Thyroid gland (tissue), 4 donors: ENCODE data around the gene TMEM222. TPM values are rescaled to one million over a fixed set of nuclear protein-coding genes. Genes with fewer than 3 reads are reported as not detected.

Source experiments
- DNase-seq, 2 donors: peaks; one replicate each; pipeline ENCODE4 v3.0.0-alpha.2; 2019
- H3K27ac ChIP-seq, 3 donors: fragments of 200-600 bp; sonication (generic); 1 replicate in 2 of 3; 2 replicates in 1 of 3; pipeline ENCODE4 v1.5.1; 2016 to 2019; ENCODE audit warnings: mild to moderate bottlenecking in 1 of 3, moderate library complexity in 1 of 3
- H3K27me3 ChIP-seq: fragments of 200-600 bp; sonication (generic); one replicate; pipeline ENCODE4 v1.5.1; 2019
- H3K36me3 ChIP-seq, 2 donors: fragments of 200-600 bp; sonication (generic); one replicate each; pipeline ENCODE4 v1.5.1; 2016 to 2019
- H3K4me1 ChIP-seq, 2 donors: fragments of 200-600 bp; sonication (generic); one replicate each; pipeline ENCODE4 v1.5.1; 2017 to 2019
- H3K4me3 ChIP-seq, 3 donors: fragments of 200-600 bp; sonication (generic); replicated peaks in 1 of 3; 1 replicate in 2 of 3; 2 replicates in 1 of 3; pipeline ENCODE4 v1.5.1; 2016; ENCODE audit warnings: mild to moderate bottlenecking in 1 of 3
- H3K9me3 ChIP-seq: fragments of 200-600 bp; sonication (generic); one replicate; pipeline ENCODE4 v1.5.1; 2017
- POLR2A ChIP-seq, 2 donors: fragments of 450-650 bp; IDR thresholded peaks; one replicate each; pipeline ENCODE4 v1.6.1; 2017; ENCODE audit warnings: antibody characterized with exemption in 2 of 2, mild to moderate bottlenecking in 2 of 2, moderate library complexity in 1 of 2
- WGBS, 2 donors: methylation state at CpG; one replicate each; pipeline ENCODE4 v1.1.5; 2017; 5-methylcytosine and 5-hydroxymethylcytosine counted together
- intact Hi-C: fragments of 100-400 bp; cut with DNase I; formaldehyde crosslinking; loops from one replicate; pipeline ENCODE4 v1.15.1; 2023
- total RNA-seq, 4 donors: library from RNA; depleted of rRNA; stranded (reverse); fragments of >200 nt; gene quantifications; one replicate each; pipeline ENCODE4 v1.2.3, GENCODE V29; 2016
- TF ChIP-seq, protein P1 (sequence below), 6 experiments: fragments of 200-600 bp in 3 of 6; fragments of 450-650 bp in 3 of 6; sonication (generic) in 3 of 6; IDR thresholded peaks; one replicate each; pipeline ENCODE4 v1.5.1; 2016 to 2019; ENCODE audit warnings: antibody characterized with exemption in 6 of 6, mild to moderate bottlenecking in 2 of 6, inconsistent platforms in 1 of 6, moderate library complexity in 1 of 6

Gene TMEM222
- total RNA-seq, 4 donors from 2014 or later: 22.7 to 46.0 (median 30.9) TPM

DNA sequence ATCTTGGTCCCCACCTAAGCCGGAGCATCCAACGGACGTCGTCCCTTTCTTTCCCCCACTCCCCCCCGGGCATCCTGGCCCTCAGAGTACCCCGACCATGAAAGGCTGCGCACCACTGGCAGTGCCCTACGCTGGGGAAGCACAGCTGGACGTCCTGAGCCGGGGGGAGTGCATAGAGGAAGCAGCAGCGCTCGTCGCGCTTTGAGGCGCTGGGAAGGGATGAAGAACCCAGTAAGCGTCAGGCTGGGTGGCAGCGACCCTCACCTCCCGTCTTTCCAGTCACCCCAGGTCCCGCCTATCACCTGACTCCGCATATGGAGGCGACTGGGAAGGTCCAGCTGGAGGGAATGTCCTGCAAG, 39.1 kb downstream of the TMEM222 start:
- 84 to 93% methylated on average over 14 to 21 of the region's 21 CpGs for WGBS, 2 donors
- H3K9me3 ChIP-seq: no peaks in the 10 kb centered on the region
- intact Hi-C loops: no loop called here
- peaks cover 24 to 48% of the 10 kb centered on the region in 2 donors for H3K36me3 ChIP-seq
- H3K4me1 ChIP-seq: peaks cover 0 to 13% of the 10 kb centered on the region in 2 donors
- no peak overlapping the region for H3K27ac ChIP-seq
- TF ChIP-seq, protein P1, sequence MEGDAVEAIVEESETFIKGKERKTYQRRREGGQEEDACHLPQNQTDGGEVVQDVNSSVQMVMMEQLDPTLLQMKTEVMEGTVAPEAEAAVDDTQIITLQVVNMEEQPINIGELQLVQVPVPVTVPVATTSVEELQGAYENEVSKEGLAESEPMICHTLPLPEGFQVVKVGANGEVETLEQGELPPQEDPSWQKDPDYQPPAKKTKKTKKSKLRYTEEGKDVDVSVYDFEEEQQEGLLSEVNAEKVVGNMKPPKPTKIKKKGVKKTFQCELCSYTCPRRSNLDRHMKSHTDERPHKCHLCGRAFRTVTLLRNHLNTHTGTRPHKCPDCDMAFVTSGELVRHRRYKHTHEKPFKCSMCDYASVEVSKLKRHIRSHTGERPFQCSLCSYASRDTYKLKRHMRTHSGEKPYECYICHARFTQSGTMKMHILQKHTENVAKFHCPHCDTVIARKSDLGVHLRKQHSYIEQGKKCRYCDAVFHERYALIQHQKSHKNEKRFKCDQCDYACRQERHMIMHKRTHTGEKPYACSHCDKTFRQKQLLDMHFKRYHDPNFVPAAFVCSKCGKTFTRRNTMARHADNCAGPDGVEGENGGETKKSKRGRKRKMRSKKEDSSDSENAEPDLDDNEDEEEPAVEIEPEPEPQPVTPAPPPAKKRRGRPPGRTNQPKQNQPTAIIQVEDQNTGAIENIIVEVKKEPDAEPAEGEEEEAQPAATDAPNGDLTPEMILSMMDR (IDR thresholded peaks at IDR 0.05): no peak
- no peak for TF ChIP-seq POLR2A (IDR thresholded peaks at IDR 0.05)
- DNase-seq: no peak
- no peak overlapping the region for H3K4me3 ChIP-seq
- H3K27me3 ChIP-seq: no peaks in the 10 kb centered on the region

DNA sequence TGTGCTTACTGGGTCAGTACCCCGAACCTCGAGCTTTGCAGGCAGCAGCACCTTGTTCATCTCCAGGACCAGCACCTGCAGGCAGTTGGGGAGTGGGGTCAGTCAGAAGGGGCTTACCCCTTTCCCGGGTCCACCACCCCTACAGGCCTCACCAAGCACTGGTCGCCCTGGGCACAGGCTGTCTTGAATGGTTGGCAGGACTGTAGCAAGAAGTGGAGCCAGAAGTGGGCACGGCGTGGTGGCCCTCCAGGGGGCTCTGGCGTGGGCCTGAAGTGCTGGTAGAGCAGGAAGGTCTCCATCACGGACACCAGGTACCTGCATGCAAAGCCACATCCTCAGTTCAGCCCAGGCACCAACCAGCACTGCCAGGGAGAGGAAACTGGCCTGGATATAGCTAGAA, 39.6 kb downstream of the TMEM222 start:
- WGBS, 2 donors: 88 to 96% methylated on average over 3 to 4 of the region's 8 CpGs
- TF ChIP-seq, protein P1 (IDR thresholded peaks at IDR 0.05): no peak
- no peak for TF ChIP-seq POLR2A (IDR thresholded peaks at IDR 0.05)

DNA sequence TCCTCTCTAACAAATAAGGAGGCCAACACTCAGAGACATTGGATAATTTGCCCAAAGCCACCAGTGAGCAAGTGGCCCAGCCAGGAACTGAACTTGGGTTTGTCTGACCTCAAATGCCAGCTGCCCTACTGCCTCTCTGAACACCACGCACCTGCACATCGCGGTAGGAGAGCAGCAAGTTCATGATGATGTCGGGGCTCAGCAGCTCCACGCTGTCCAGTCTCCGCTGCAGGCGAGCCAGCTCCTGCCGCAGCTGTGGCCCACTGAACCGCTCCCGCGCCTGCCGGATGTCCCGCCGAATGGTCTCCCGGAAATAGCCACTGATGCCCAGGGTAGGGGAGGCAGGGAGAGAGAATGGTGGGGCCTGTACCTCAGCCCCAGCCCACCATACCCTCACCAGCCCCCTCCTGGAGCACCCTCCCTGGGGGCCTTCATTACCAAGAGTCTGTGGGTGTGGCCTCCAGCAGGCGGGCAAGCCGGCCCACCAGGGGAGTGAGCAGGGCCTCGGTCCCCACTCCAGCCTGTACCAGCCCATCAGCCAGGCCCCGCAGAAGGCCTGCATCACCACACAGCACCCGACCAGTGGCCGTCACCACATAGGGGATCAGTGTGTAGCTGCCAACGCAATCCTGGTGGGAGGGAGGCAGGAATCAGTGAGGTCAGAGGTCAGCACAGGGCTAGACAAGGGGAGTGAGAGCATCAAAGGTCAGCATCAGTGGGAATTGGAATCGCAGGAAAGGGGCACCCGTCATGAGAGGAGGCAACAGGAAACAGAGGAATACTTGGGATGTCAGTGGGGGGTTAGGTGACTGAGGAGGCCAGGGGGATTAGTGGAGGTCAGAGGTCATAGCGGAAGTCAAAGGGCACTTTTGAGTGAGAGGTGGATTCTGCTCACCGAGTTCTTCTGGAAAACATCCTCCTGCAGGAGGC, 42.1 kb downstream of the TMEM222 start:
- intact Hi-C loops: no loop called here
- Histone ChIP-seq H3K4me1 (peaks cover 5 to 20% of the 10 kb centered on the region in 2 donors), H3K4me3 (no peak overlapping the region), H3K27ac (no peak overlapping the region), H3K36me3 (peaks cover 15 to 37% of the 10 kb centered on the region in 2 donors), H3K27me3 (no peaks in the 10 kb centered on the region), H3K9me3 (no peaks in the 10 kb centered on the region)
- no peak for TF ChIP-seq POLR2A (IDR thresholded peaks at IDR 0.05)
- TF ChIP-seq, protein P1 (IDR thresholded peaks at IDR 0.05): no peak
- 90 to 92% methylated on average over 22 to 23 of the region's 26 CpGs for WGBS, 2 donors
- no peak for DNase-seq

More for the DNA sequence above, 39.6 kb downstream of the TMEM222 start:
- no peaks in the 10 kb centered on the region for H3K27me3 ChIP-seq
- DNase-seq: no peak
- intact Hi-C loops: no loop called here
- H3K27ac ChIP-seq: no peak overlapping the region
- H3K4me3 ChIP-seq: no peak overlapping the region
- peaks cover 0 to 13% of the 10 kb centered on the region in 2 donors for H3K4me1 ChIP-seq
- H3K9me3 ChIP-seq: no peaks in the 10 kb centered on the region
- peaks cover 18 to 43% of the 10 kb centered on the region in 2 donors for H3K36me3 ChIP-seq

DNA sequence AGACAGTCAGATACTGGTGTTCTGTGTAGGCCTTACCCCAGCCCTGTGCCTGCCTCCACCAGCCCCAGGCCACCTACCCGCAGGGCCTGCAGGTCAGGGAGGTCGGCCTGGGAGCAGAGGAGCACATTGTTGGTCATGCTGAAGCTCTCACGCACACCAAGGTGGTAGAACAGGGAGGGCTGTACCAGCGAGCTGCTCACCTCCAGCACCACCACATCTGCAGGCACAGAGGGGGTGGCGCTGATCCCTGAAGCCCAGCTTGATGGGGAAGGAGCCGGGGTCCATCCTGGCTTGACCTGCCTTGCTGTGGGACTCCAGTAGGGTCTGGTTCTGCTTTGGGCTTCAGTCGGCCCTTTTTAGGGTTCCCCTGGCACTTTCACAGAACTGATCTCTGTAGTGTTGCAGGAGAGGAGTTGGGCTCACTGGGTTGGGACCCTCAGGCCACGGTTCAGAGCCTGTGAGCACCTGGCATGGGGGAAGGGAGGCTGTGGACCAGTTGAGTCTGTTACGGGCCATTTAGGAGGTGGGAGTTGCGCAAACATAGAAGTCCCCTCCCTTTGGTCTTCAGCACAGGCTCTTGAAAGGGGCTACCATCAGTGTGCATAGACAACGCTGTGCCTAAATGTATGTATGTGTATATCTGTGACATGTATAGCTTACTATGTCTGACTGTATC, 42.9 kb downstream of the TMEM222 start:
- 58 to 70% methylated on average over 7 of the region's 11 CpGs for WGBS, 2 donors
- intact Hi-C loops: no loop called here
- Histone ChIP-seq H3K4me3 (peak overlapping the region in 1 of 3 donors; percentile 63), H3K27me3 (no peaks in the 10 kb centered on the region), H3K36me3 (peaks cover 15 to 37% of the 10 kb centered on the region in 2 donors), H3K4me1 (peaks cover 5 to 20% of the 10 kb centered on the region in 2 donors), H3K27ac (peak overlapping the region in 2 of 3 donors; percentile 94 to 95), H3K9me3 (no peaks in the 10 kb centered on the region)
- no peak for DNase-seq
- no peak for TF ChIP-seq POLR2A (IDR thresholded peaks at IDR 0.05)

DNA sequence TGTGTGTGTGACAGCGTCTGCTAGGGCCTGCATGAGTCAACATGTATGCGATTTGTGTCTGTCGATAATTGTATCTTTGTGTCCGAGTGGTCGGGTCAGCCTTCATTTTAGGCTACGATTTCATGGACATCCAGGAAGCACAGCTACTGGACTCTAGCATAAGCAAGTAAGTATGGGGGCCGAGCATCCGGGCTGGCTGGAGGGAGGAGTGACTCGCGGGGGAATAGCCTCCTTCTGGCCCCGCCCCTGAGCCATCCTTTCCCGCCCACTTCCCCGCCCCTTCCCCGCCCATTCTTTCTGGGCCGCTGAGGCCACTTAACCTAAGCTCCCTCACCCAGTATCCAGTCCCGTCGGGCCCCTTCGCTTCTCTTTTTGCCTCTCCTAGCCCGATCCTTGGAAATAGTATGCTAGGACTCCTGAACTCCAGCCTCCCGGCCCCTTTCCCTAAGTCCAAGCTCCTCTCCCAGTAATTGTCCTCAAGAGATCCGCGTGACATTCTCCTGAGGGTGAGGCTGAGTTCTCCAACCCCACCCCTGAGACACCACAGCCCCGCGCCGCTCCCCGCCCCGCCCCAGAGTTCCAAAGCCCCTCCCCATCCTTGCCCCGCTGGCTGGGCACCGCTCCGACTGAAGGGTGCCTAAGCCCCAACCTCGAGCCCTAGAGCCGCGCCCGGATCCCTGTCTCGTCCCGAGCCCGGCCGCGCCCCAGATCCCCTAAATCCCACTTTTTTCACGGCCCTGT, 43.6 kb downstream of the TMEM222 start:
- Histone ChIP-seq H3K36me3 (peaks cover 15 to 36% of the 10 kb centered on the region in 2 donors), H3K27ac (peak overlapping the region; percentile 86 to 95 (median 94)), H3K4me1 (peaks cover 5 to 20% of the 10 kb centered on the region in 2 donors), H3K9me3 (no peaks in the 10 kb centered on the region), H3K4me3 (peak overlapping the region; percentile 10 to 63 (median 51)), H3K27me3 (no peaks in the 10 kb centered on the region)
- intact Hi-C loops: no loop called here
- WGBS, 2 donors: 4 to 5% methylated on average over 35 to 40 of the region's 40 CpGs
- DNase-seq: peak; percentile 88
- TF ChIP-seq, protein P1 (IDR thresholded peaks at IDR 0.05): no peak
- TF ChIP-seq POLR2A (IDR thresholded peaks at IDR 0.05): peak in 1 of 2 donors; percentile 63
